ENCODE results near the gene STIMATE. TPM values are rescaled to one million over a fixed set of nuclear protein-coding genes. Genes with fewer than 3 reads are reported as not detected.

STIMATE gene
- total RNA-seq, 2 donors from 2014 or later = 45.2 to 75.1 TPM

DNA sequence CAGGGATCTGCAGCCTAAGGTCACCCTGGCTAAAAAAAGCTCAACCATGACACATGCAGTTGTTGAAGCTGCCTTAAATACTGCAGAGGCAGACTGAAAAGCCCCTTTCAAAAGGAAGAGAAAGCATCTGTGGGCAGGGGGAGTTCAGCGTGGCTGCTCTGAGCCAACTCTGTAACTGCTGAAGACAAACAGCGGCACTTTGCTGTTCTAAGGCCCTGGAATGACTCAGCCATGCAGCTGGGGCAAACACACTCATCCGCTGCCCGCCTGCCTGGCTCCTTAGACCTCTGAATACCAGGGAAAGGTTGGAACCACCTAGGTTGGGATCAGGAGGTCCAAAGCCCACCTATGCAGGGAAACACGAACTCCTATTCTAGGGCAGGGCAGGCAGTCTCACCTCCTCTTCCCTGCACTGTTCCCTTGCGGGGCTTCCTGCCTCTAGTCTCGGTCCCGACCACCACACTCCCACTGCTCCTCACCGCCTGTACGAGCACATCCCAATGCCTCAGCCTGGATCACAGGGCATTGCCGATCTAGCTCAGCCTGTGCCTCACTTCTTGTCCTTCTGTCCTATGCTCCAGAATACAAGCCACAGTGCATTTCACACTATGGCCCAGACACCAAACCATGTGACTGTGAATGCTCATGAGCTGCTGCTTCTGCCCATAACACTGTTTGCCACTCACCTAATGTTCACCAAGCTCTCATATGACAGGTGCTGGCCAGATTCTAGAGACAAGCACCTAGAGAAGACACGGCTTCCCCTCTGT is 56.0 kb downstream of the STIMATE start:
- peaks cover 26% of the 10 kb centered on the region for H3K36me3 ChIP-seq
- H3K4me3 ChIP-seq = no peak overlapping the region
- H3K4me1 ChIP-seq (ENCODE audit: control insufficient read depth in 1 of 2, low read depth in 2 of 2) = peaks cover 26 to 54% of the 10 kb centered on the region in 2 donors
- H3K27ac ChIP-seq = peak overlapping the region; percentile 19 to 96
- DNase-seq (ENCODE audit: low spot score) (no peak), ATAC-seq (ENCODE audit: insufficient number of reproducible peaks, low FRiP score, low read depth) (no peak)
- no peaks in the 10 kb centered on the region for H3K9me3 ChIP-seq
- TF ChIP-seq, protein P1, sequence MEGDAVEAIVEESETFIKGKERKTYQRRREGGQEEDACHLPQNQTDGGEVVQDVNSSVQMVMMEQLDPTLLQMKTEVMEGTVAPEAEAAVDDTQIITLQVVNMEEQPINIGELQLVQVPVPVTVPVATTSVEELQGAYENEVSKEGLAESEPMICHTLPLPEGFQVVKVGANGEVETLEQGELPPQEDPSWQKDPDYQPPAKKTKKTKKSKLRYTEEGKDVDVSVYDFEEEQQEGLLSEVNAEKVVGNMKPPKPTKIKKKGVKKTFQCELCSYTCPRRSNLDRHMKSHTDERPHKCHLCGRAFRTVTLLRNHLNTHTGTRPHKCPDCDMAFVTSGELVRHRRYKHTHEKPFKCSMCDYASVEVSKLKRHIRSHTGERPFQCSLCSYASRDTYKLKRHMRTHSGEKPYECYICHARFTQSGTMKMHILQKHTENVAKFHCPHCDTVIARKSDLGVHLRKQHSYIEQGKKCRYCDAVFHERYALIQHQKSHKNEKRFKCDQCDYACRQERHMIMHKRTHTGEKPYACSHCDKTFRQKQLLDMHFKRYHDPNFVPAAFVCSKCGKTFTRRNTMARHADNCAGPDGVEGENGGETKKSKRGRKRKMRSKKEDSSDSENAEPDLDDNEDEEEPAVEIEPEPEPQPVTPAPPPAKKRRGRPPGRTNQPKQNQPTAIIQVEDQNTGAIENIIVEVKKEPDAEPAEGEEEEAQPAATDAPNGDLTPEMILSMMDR (IDR thresholded peaks at IDR 0.05) = no peak
- H3K27me3 ChIP-seq (replicated peaks; ENCODE audit: insufficient read depth) = no peaks in the 10 kb centered on the region

DNA sequence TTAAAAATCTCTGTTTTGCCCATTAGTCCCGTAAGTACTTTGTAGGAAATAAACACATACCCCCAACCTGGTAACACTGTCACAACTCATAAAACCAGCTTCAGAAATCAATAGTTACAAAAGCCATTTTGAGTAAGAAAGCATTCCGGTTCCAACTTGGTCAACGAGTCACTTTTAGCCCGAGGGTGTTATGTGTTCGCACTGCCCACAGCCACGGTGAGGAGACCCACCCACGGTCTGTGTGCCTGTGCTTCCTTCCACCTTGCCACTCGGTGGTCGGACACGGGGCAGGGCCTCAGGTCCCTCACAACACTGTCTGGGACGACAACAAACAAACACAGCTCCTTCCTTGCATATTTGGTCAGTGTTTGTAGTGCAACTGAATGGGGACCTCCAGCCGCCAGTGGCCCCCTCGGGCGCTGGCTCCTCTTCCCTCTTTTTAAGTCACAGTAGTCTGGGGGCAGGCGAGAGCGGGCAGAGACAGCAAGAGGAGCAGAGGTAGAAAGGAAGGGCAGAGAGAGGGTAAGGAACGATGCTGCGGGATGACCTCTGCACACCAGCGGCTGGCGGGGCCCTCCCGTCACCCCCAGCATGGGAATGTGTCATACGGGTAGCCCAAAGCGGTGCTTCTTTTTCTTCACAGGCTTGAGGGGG is 57.3 kb downstream of the STIMATE start:
- no peaks in the 10 kb centered on the region for H3K27me3 ChIP-seq (replicated peaks; ENCODE audit: insufficient read depth)
- DNase-seq (ENCODE audit: low spot score) = no peak
- peaks cover 26% of the 10 kb centered on the region for H3K36me3 ChIP-seq
- ATAC-seq (ENCODE audit: insufficient number of reproducible peaks, low FRiP score, low read depth) = no peak
- H3K9me3 ChIP-seq = no peaks in the 10 kb centered on the region
- no peak overlapping the region for H3K4me3 ChIP-seq
- peaks cover 30 to 55% of the 10 kb centered on the region in 2 donors for H3K4me1 ChIP-seq (ENCODE audit: control insufficient read depth in 1 of 2, low read depth in 2 of 2)
- TF ChIP-seq, protein P1 (IDR thresholded peaks at IDR 0.05) = no peak
- no peak overlapping the region for H3K27ac ChIP-seq

DNA sequence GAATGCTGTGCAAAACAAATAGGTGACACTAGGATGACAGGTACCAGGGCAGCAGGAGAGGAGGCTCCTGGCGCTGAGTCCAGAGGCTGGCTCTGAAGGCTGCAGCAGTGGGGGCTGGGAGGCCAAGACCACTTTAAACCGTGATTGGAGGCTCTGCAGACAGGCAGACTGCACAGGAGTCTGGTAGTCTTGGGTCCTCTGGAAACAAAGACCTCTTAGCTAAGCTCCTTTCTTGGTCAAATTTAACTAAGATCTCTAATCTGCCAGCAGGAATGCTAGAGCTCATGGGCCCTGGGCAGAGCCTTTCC is 58.1 kb downstream of the STIMATE start:
- H3K27me3 ChIP-seq (replicated peaks; ENCODE audit: insufficient read depth) = no peaks in the 10 kb centered on the region
- TF ChIP-seq, protein P1 (IDR thresholded peaks at IDR 0.05) = no peak
- H3K27ac ChIP-seq = no peak overlapping the region
- ATAC-seq (ENCODE audit: insufficient number of reproducible peaks, low FRiP score, low read depth) (no peak), DNase-seq (ENCODE audit: low spot score) (no peak)
- no peak overlapping the region for H3K4me3 ChIP-seq
- peaks cover 23 to 55% of the 10 kb centered on the region in 2 donors for H3K4me1 ChIP-seq (ENCODE audit: control insufficient read depth in 1 of 2, low read depth in 2 of 2)
- no peaks in the 10 kb centered on the region for H3K9me3 ChIP-seq
- peaks cover 26% of the 10 kb centered on the region for H3K36me3 ChIP-seq

DNA sequence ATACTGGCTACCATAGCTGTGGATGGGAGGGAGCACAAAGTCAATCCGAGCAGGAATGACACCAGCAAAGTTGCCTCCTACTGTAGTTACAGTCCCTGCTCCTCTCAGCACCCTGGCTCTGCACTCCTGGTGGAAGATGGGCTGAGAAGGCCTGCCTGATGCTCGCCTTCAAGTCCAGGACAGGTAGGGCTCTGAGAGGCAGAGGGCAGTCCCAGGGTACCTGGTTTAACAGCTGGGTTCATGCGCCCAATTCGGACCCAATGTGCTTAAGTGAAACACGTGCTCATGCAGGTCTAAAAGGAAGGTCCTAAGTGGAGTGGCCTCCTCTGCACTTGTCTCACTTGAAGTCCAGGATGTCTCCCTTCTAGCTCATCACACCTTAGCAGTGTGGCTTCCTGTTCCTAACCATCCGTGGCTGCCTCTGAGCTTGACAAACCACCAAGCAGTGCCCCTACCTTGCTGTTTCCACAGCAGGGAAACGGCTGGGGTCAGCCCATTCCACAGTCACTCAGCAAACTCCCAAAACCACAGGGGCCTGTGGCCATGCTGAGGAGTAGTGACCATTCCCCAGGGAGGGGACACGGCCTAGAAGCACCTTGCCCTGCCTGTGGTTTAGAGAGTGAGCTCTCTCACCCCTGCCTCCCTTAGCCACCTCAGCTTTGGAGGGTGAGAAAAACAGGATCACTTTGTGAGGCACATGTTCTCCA is 58.6 kb downstream of the STIMATE start:
- Histone ChIP-seq H3K27ac (no peak overlapping the region), H3K4me3 (no peak overlapping the region), H3K4me1 (ENCODE audit: control insufficient read depth in 1 of 2, low read depth in 2 of 2) (peaks cover 18 to 55% of the 10 kb centered on the region in 2 donors), H3K36me3 (peaks cover 26% of the 10 kb centered on the region), H3K9me3 (no peaks in the 10 kb centered on the region), H3K27me3 (replicated peaks; ENCODE audit: insufficient read depth) (no peaks in the 10 kb centered on the region)
- no peak for DNase-seq (ENCODE audit: low spot score)
- no peak for ATAC-seq (ENCODE audit: insufficient number of reproducible peaks, low FRiP score, low read depth)
- TF ChIP-seq, protein P1 (IDR thresholded peaks at IDR 0.05) = no peak

DNA sequence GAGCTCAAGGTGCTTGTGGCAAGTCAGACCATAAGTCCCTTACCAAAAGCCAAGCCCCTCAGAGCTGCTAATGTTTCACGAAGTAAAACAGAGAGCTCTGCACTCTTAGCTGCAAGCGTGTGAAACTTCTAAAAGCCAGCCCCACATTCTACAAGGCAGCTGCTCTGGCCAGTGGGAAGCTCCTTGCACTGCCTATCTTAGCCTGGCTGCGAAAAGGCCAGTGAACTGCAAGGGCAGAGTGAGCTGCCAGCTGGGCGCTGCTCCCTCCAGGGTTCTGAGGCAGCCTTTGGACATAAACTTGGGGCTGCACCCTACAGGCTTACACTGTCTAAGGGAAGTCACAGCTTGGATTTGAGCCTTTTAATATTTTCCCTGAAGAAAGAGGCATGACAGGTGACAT is 60.4 kb downstream of the STIMATE start:
- H3K36me3 ChIP-seq = peaks cover 19% of the 10 kb centered on the region
- H3K27me3 ChIP-seq (replicated peaks; ENCODE audit: insufficient read depth) = no peaks in the 10 kb centered on the region
- no peak for DNase-seq (ENCODE audit: low spot score)
- no peaks in the 10 kb centered on the region for H3K9me3 ChIP-seq
- no peak for ATAC-seq (ENCODE audit: insufficient number of reproducible peaks, low FRiP score, low read depth)
- peaks cover 18 to 56% of the 10 kb centered on the region in 2 donors for H3K4me1 ChIP-seq (ENCODE audit: control insufficient read depth in 1 of 2, low read depth in 2 of 2)
- peak overlapping the region; percentile 39 to 73 for H3K27ac ChIP-seq
- H3K4me3 ChIP-seq = no peak overlapping the region
- TF ChIP-seq, protein P1 (IDR thresholded peaks at IDR 0.05) = no peak

Data from thoracic aorta (tissue), 2 donors.